CD14-positive monocyte (primary cell): Measurements from ENCODE around the gene RYR2. TPM values are rescaled to one million over a fixed set of nuclear protein-coding genes. Genes with fewer than 3 reads are reported as not detected.
"Not testable (repeated sequence)": the region's sequence is repeated elsewhere in the genome, so short reads cannot be mapped to it uniquely, and the experiment has no call there.

Experiments used
- DNase-seq, 3 donors: peaks; one replicate each; pipeline ENCODE4 v3.0.0-alpha.2; 2011 to 2022
- H2AFZ ChIP-seq: 2 replicates; pipeline ENCODE4 v1.6.0; 2012; ENCODE audit warnings: mild to moderate bottlenecking, low read depth, low read length, inconsistent platforms; ENCODE audit not compliant: insufficient read depth, poor library complexity, severe bottlenecking
- H3K27ac ChIP-seq, 2 donors: 1 replicate in 1 of 2; 2 replicates in 1 of 2; pipeline ENCODE4 v1.5.1; 2012 to 2013; ENCODE audit warnings: low read length in 2 of 2, control low read depth in 1 of 2, inconsistent platforms in 1 of 2, low read depth in 1 of 2, mild to moderate bottlenecking in 1 of 2
- H3K27me3 ChIP-seq, 2 donors: one replicate each; pipeline versions ENCODE4 v1.6.0 to v1.6.1; 2011 to 2013; ENCODE audit warnings: low read length in 2 of 2; ENCODE audit not compliant: control insufficient read depth in 2 of 2, insufficient read depth in 2 of 2
- H3K36me3 ChIP-seq, 2 donors: replicated peaks in 1 of 2; 1 replicate in 1 of 2; 2 replicates in 1 of 2; pipeline versions ENCODE4 v1.5.1 to v1.6.1; 2012 to 2013; ENCODE audit warnings: low read length in 2 of 2, control low read depth in 1 of 2, inconsistent platforms in 1 of 2, mild to moderate bottlenecking in 1 of 2; ENCODE audit not compliant: insufficient read depth in 2 of 2, control insufficient read depth in 1 of 2
- H3K4me1 ChIP-seq, 2 donors: 1 replicate in 1 of 2; 2 replicates in 1 of 2; pipeline versions ENCODE4 v1.5.1 to v1.6.1; 2012 to 2013; ENCODE audit warnings: low read length in 2 of 2, control low read depth in 1 of 2, inconsistent platforms in 1 of 2, mild to moderate bottlenecking in 1 of 2, moderate library complexity in 1 of 2; ENCODE audit not compliant: insufficient read depth in 2 of 2, control insufficient read depth in 1 of 2
- H3K4me2 ChIP-seq: replicated peaks from 2 replicates; pipeline ENCODE3; 2012; ENCODE audit warnings: low read length, moderate library complexity, mild to moderate bottlenecking; ENCODE audit not compliant: poor library complexity, severe bottlenecking; ENCODE audit errors: extremely low read depth
- H3K4me3 ChIP-seq, 3 experiments: fragments of 200-600 bp in 1 of 3; sonication (generic) in 1 of 3; replicated peaks in 1 of 3; 1 replicate in 2 of 3; 2 replicates in 1 of 3; pipeline ENCODE4 v1.5.1; 2011 to 2013; ENCODE audit warnings: low read length in 3 of 3, mild to moderate bottlenecking in 3 of 3, control low read depth in 2 of 3, low read depth in 2 of 3, inconsistent platforms in 1 of 3, moderate library complexity in 1 of 3
- H3K79me2 ChIP-seq: 2 replicates; pipeline ENCODE4 v1.6.0; 2012; ENCODE audit warnings: mild to moderate bottlenecking, control low read depth, inconsistent platforms, low read length, moderate library complexity; ENCODE audit not compliant: insufficient read depth
- H3K9ac ChIP-seq: 2 replicates; pipeline ENCODE4 v1.6.0; 2017; ENCODE audit warnings: low read length, mild to moderate bottlenecking; ENCODE audit not compliant: insufficient read depth, poor library complexity, severe bottlenecking
- H3K9me3 ChIP-seq, 2 donors: replicated peaks in 1 of 2; 1 replicate in 1 of 2; 2 replicates in 1 of 2; pipeline versions ENCODE4 v1.5.1 to v1.6.1; 2012 to 2013; ENCODE audit warnings: low read length in 2 of 2, control low read depth in 1 of 2; ENCODE audit not compliant: control insufficient read depth in 1 of 2, insufficient read depth in 1 of 2
- H4K20me1 ChIP-seq: 2 replicates; pipeline ENCODE4 v1.6.0; 2012; ENCODE audit warnings: mild to moderate bottlenecking, low read length, control low read depth, moderate library complexity; ENCODE audit not compliant: insufficient read depth
- H3K27ac Mint-ChIP-seq, 7 donors: one replicate each; pipeline ENCODE4 v1.8.0; 2020; ENCODE audit warnings: mild to moderate bottlenecking in 7 of 7, mixed read lengths in 7 of 7, moderate library complexity in 6 of 7, inconsistent platforms in 2 of 7
- H3K27me3 Mint-ChIP-seq, 3 donors: one replicate each; pipeline ENCODE4 v1.8.0; 2021 to 2022; ENCODE audit warnings: low read depth in 3 of 3, mild to moderate bottlenecking in 3 of 3, mixed read lengths in 3 of 3, moderate library complexity in 3 of 3, inconsistent platforms in 1 of 3
- H3K36me3 Mint-ChIP-seq, 2 donors: one replicate each; pipeline ENCODE4 v1.8.0; 2020; ENCODE audit warnings: mixed read lengths in 2 of 2, inconsistent platforms in 1 of 2, mild to moderate bottlenecking in 1 of 2
- H3K4me1 Mint-ChIP-seq: one replicate; pipeline ENCODE4 v1.8.0; 2020; ENCODE audit warnings: mild to moderate bottlenecking, mixed read lengths
- H3K4me3 Mint-ChIP-seq, 2 donors: one replicate each; pipeline ENCODE4 v1.8.0; 2020; ENCODE audit warnings: mild to moderate bottlenecking in 2 of 2, mixed read lengths in 2 of 2, moderate library complexity in 1 of 2
- H3K9me3 Mint-ChIP-seq, 7 donors: one replicate each; pipeline ENCODE4 v1.8.0; 2020 to 2022; ENCODE audit warnings: mixed read lengths in 7 of 7, mild to moderate bottlenecking in 6 of 7, moderate library complexity in 6 of 7, inconsistent platforms in 2 of 7
- WGBS: methylation state at CpG from one replicate; pipeline ENCODE4 v1.1.5; 2013; ENCODE audit warnings: missing lambda C conversion rate; ENCODE audit not compliant: insufficient coverage; 5-methylcytosine and 5-hydroxymethylcytosine counted together
- intact Hi-C, 2 donors: fragments of 100-400 bp; cut with micrococcal nuclease; formaldehyde crosslinking; loops; one replicate each; pipeline versions ENCODE4 v1.15.0 to v1.15.1; 2023
- polyA plus RNA-seq, 3 donors: library from polyadenylated mRNA; depleted of rRNA in 1 of 3; unstranded in 2 of 3; stranded (reverse) in 1 of 3; fragments of 300-500 nt in 2 of 3; fragments of >200 nt in 1 of 3; fragmentation: Illumina TruSeq in 2 of 3; gene quantifications; 1 replicate in 2 of 3; 2 replicates in 1 of 3; pipeline ENCODE4 v1.2.3, GENCODE V29; 2012 to 2021
- TF ChIP-seq, protein P1 (sequence below): fragments of 200-600 bp; IDR thresholded peaks from one replicate; pipeline ENCODE4 v1.8.0; 2022; ENCODE audit warnings: antibody characterized with exemption, mild to moderate bottlenecking

Gene RYR2
- polyA plus RNA-seq, 3 donors: not detected

DNA sequence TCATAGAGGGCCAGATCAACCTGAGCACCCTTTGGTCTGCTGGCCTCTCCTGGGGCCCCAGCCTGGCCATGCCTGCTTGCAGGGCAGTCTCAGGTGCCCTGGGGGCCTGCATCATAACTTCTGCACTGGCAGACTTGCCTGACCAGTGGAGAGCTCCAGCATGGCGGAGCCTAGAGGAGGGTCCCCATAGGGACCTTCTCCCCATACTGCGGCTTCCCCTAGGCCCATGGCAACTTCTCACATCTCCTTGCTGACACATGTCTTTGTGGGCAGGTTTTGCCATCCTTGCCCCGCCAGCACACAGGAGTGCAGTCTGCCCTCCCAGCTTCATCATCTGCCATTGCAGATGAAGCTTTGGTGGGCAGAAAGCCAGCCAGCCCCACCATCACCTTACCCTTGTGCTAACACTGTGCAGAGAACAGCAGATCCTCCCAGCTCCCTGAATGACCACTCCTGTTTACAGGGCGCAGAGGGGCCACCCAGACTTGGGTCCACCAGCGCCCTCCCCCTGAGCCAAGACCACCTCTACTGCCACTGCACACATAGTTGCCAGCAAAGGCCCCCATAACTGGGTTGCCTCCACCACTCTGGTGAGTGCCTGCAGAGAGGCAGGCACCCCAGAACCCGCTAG is 797.0 kb downstream of the RYR2 start:
- H3K27ac ChIP-seq: no peak overlapping the region
- peaks cover 0 to 14% of the 10 kb centered on the region in 2 donors for H3K9me3 ChIP-seq
- intact Hi-C loops: no loop called here
- TF ChIP-seq, protein P1, sequence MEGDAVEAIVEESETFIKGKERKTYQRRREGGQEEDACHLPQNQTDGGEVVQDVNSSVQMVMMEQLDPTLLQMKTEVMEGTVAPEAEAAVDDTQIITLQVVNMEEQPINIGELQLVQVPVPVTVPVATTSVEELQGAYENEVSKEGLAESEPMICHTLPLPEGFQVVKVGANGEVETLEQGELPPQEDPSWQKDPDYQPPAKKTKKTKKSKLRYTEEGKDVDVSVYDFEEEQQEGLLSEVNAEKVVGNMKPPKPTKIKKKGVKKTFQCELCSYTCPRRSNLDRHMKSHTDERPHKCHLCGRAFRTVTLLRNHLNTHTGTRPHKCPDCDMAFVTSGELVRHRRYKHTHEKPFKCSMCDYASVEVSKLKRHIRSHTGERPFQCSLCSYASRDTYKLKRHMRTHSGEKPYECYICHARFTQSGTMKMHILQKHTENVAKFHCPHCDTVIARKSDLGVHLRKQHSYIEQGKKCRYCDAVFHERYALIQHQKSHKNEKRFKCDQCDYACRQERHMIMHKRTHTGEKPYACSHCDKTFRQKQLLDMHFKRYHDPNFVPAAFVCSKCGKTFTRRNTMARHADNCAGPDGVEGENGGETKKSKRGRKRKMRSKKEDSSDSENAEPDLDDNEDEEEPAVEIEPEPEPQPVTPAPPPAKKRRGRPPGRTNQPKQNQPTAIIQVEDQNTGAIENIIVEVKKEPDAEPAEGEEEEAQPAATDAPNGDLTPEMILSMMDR: no peak
- H3K79me2 ChIP-seq: no peaks in the 10 kb centered on the region
- no peak overlapping the region for H3K4me2 ChIP-seq
- no peaks in the 10 kb centered on the region for H3K4me1 ChIP-seq
- 91% methylated on average over 5 of the region's 6 CpGs for WGBS
- Mint-ChIP-seq H3K4me1 (no peaks in the 10 kb centered on the region), H3K27me3 (no peaks in the 10 kb centered on the region), H3K27ac (no peak overlapping the region), H3K9me3 (peaks cover 3 to 14% (median 9%) of the 10 kb centered on the region in 7 donors), H3K4me3 (no peak overlapping the region), H3K36me3 (no peaks in the 10 kb centered on the region)
- H3K9ac ChIP-seq: no peak overlapping the region
- no peaks in the 10 kb centered on the region for H3K27me3 ChIP-seq
- DNase-seq: no peak
- no peak overlapping the region for H2AFZ ChIP-seq
- no peak overlapping the region for H3K4me3 ChIP-seq
- no peaks in the 10 kb centered on the region for H3K36me3 ChIP-seq
- no peaks in the 10 kb centered on the region for H4K20me1 ChIP-seq

DNA sequence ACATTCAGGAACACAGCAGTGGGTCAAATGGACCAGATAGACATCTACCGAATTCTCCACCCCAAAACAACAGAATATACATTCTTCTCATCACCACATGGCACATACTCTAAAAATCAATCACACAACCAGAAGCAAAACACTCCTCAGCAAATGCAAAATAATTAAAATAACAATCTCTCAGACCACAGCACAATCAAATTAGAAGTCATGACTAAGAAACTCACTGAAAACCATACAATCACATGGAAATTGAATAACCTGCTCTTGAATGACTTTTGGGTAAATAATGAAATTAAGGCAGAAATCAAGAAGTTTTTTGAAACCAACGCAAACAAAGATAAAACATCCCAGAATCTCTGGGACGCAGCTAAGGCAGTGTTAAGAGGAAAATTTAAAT is 799.5 kb downstream of the RYR2 start:
- H3K27me3 ChIP-seq: no peaks in the 10 kb centered on the region
- no peaks in the 10 kb centered on the region for H3K79me2 ChIP-seq
- H3K36me3 ChIP-seq: no peaks in the 10 kb centered on the region
- 100% methylated on average over 1 of the region's 3 CpGs for WGBS
- H3K27ac ChIP-seq: no peak overlapping the region
- TF ChIP-seq, protein P1: no peak
- H3K4me1 ChIP-seq: no peaks in the 10 kb centered on the region
- H3K9ac ChIP-seq: no peak overlapping the region
- DNase-seq: no peak
- peaks cover 0 to 14% of the 10 kb centered on the region in 2 donors for H3K9me3 ChIP-seq
- Mint-ChIP-seq H3K9me3 (peaks cover 3 to 14% (median 9%) of the 10 kb centered on the region in 7 donors), H3K27ac (no peak overlapping the region), H3K36me3 (no peaks in the 10 kb centered on the region), H3K27me3 (no peaks in the 10 kb centered on the region), H3K4me3 (no peak overlapping the region), H3K4me1 (no peaks in the 10 kb centered on the region)
- H4K20me1 ChIP-seq: no peaks in the 10 kb centered on the region
- H2AFZ ChIP-seq: no peak overlapping the region
- no peak overlapping the region for H3K4me2 ChIP-seq
- intact Hi-C loops: no loop called here
- H3K4me3 ChIP-seq: no peak overlapping the region

DNA sequence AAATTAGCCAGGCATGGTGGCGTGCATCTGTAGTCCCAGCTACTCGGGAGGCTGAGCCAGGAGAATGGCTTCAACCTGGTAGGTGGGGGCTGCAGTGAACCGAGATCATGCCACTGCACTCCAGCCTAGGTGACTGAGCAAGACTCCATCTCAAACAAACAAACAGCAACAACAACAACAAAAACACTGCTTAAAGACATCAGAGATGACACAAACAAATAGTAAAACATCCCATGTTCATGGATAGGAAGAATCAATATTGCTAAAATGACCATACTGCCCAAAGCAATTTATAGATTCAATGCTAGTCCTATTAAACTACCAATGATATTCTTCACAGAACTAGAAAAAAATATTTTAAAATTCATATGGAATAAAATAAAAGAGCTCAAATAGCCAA is 801.5 kb downstream of the RYR2 start:
- H3K27ac Mint-ChIP-seq, H3K79me2 ChIP-seq, H3K36me3 Mint-ChIP-seq, H3K27me3 ChIP-seq, H4K20me1 ChIP-seq, DNase-seq, H3K36me3 ChIP-seq, H3K4me3 ChIP-seq, H3K27me3 Mint-ChIP-seq, H3K27ac ChIP-seq, H3K4me3 Mint-ChIP-seq, H3K4me2 ChIP-seq, intact Hi-C loops, H3K9ac ChIP-seq, H3K4me1 Mint-ChIP-seq, H2AFZ ChIP-seq, H3K4me1 ChIP-seq: not testable (repeated sequence)
- H3K9me3 Mint-ChIP-seq: peaks cover 3 to 14% (median 12%) of the 10 kb centered on the region in 7 donors
- no CpG with 5 or more reads among the region's 3 CpGs for WGBS
- H3K9me3 ChIP-seq: peaks cover 0 to 11% of the 10 kb centered on the region in 2 donors
